Muscle of leg (tissue), 11 donors: ENCODE measurements around the gene CCDC106. TPM values are rescaled to one million over a fixed set of nuclear protein-coding genes. Genes with fewer than 3 reads are reported as not detected.

Experiments used
- DNase-seq: peaks from one replicate; pipeline ENCODE4 v3.0.0; 2013
- H3K27ac ChIP-seq: one replicate; pipeline ENCODE4 v1.5.1; 2013; ENCODE audit warnings: mild to moderate bottlenecking, low read length, control low read depth
- H3K27me3 ChIP-seq: one replicate; pipeline ENCODE4 v1.6.1; 2013; ENCODE audit warnings: low read length; ENCODE audit not compliant: control insufficient read depth, insufficient read depth
- H3K36me3 ChIP-seq: one replicate; pipeline ENCODE4 v1.6.1; 2013; ENCODE audit warnings: low read length; ENCODE audit not compliant: control insufficient read depth, insufficient read depth
- H3K4me1 ChIP-seq: one replicate; pipeline ENCODE4 v1.6.1; 2013; ENCODE audit warnings: low read length; ENCODE audit not compliant: control insufficient read depth, insufficient read depth
- H3K4me3 ChIP-seq: one replicate; pipeline ENCODE4 v1.5.1; 2013; ENCODE audit warnings: low read length, control low read depth
- H3K9me3 ChIP-seq: replicated peaks from 2 replicates; pipeline ENCODE4 v1.6.1; 2013; ENCODE audit warnings: low read depth, low read length; ENCODE audit not compliant: control insufficient read depth
- WGBS: methylation state at CpG from one replicate; pipeline ENCODE4 v1.1.5; 2013; ENCODE audit warnings: missing lambda C conversion rate; ENCODE audit not compliant: insufficient coverage; 5-methylcytosine and 5-hydroxymethylcytosine counted together
- polyA plus RNA-seq, 8 donors: library from polyadenylated mRNA; unstranded; fragments of 120-200 nt; gene quantifications; one replicate each; pipeline versions ENCODE4 v1.2.1 to v1.2.3, GENCODE V29; 2013; ENCODE audit warnings: inconsistent platforms in 1 of 8, low replicate concordance in 1 of 8; ENCODE audit not compliant: insufficient read length in 8 of 8, insufficient read depth in 1 of 8
- total RNA-seq: library from RNA; stranded (reverse); fragments of 120-200 nt; gene quantifications from one replicate; pipeline ENCODE4 v1.2.4, GENCODE V29; 2013

Gene CCDC106
- total and polyA plus RNA-seq, 9 donors, result 5.3 to 16.4 (median 14.7) TPM

DNA sequence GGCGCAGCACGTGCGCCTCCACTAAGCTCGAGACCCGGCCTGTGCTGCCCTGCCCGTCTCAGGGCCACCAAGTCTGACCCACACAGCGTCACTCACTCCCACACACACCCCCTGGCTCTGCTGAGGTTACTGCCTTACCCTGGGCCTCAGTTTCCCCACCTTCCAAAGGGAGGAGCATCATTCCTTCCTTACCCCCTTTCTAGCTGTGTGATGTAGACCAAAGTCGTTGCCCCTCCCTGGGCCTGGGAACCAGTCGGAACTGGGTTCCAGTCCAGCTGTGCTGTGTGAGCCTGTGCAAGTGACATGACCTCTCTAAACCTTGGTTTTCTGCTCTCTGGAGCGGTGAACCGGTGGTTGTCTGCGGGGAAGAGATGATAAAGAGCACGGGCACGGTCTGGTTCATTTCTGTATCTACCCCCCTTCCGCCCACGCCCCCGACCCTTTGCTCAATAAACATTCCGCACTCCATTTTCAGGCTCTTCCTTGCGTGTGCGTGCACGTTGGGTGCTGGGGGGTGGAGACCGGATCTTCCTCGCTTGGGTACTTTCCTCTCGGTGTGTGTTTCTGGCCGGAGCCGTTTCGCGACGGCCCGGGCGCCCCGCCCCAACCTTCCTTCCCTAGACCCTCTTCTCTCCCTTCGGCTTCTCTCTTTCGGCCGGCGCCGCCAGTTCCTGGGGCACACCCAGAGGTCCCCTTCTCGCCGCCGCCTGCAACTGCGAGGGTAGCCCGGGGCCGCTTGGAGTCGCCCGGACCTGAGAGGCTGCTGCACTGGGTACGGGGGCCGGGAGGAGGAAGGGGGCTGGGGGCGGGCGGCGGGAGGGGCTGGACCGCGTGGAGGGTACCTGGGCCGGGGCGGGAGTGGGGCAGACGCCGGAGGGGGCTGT is 4.8 kb upstream of the CCDC106 start, which contains the start of gene ZNF581:
Gene ZNF581 (plus strand): TSS at position 647 of the 884 bp plus-strand sequence. CDS start 923 bp downstream, outside the sequence.
- DNase-seq, result peak; percentile 84
- Histone ChIP-seq H3K4me3 (peak within 1 kb of the TSS; percentile 76), H3K27ac (peak within 1 kb of the TSS; percentile 78), H3K4me1 (peaks cover 57% of the 10 kb centered on the region), H3K36me3 (peaks cover 19% of the 10 kb centered on the region), H3K27me3 (no peaks in the 10 kb centered on the region), H3K9me3 (no peaks in the 10 kb centered on the region)
- WGBS, result 1% methylated on average over 31 of the region's 56 CpGs

DNA sequence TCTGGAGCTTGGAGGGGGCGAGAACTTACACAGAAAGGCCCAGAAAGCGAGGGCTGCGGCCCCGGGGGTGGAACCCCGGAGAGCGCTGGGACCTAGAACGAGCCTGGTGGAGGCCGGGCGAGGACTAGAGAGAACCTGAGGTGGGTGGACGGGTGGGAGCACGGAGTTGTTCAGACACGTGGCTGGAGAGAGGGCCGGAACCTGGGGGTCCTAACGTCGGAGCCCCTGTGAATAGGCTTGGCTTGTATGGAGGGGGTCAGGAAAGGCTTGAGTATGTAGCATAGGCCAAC is 4.2 kb upstream of the CCDC106 start:
- peak overlapping the region; percentile 76 for H3K4me3 ChIP-seq
- H3K9me3 ChIP-seq, result no peaks in the 10 kb centered on the region
- H3K27me3 ChIP-seq, result no peaks in the 10 kb centered on the region
- WGBS, result under 1% methylated on average over 14 of the region's 15 CpGs
- no peak for DNase-seq
- H3K36me3 ChIP-seq, result peaks cover 19% of the 10 kb centered on the region
- peak overlapping the region; percentile 78 for H3K27ac ChIP-seq
- H3K4me1 ChIP-seq, result peaks cover 63% of the 10 kb centered on the region

DNA sequence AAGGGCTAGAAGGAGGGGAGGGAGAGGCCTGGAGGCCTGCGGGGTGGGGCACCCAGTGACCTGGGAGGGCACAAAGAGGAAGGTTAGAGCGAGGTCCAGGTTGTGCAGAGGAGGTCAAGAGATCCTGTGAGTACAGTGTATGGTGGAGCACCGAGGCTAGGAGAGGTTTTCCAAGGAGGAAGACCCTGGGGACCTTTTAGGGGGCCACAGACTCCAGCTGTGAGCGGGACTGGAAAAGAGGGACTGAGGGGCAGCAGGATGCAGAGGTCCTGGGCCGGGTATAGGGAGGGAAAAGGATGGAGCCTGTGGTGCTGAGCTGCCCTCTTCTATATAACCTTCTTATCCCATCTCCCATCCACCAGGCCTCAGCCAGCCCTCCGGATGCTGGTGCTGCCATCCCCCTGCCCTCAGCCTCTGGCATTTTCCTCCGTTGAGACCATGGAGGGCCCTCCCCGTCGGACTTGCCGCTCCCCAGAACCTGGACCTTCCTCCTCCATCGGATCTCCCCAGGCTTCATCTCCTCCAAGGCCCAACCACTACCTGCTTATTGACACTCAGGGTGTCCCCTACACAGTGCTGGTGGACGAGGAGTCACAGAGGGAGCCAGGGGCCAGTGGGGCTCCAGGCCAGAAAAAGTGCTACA is 3.7 kb upstream of the CCDC106 start:
- WGBS, result 51% methylated on average over 10 of the region's 12 CpGs

DNA sequence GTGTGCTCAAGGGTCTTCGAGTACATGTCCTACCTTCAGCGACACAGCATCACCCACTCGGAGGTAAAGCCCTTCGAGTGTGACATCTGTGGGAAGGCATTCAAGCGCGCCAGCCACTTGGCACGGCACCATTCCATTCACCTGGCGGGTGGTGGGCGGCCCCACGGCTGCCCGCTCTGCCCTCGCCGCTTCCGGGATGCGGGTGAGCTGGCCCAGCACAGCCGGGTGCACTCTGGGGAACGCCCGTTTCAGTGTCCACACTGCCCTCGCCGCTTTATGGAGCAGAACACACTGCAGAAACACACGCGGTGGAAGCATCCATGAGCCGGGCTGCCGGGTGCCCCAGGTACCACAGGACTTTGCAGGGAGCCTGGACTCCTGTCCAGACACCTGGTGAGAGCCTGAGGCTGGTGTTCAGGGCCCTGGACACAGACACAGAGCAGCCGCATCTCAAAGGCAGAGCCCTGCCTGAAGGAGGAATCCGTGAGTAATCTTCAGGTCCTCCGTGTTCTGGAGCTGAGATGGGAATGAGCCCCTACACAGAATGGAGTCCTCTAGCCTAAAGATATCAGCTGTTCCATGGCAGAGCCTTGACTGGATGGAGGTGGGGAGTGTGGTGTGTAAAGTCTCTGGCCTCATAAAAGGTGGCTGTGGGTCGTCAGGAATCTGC is 3.0 kb upstream of the CCDC106 start:
- WGBS, result 90% methylated on average over 27 of the region's 28 CpGs
- Histone ChIP-seq H3K27me3 (no peaks in the 10 kb centered on the region), H3K4me1 (peaks cover 65% of the 10 kb centered on the region), H3K27ac (no peak overlapping the region), H3K4me3 (no peak overlapping the region), H3K9me3 (no peaks in the 10 kb centered on the region), H3K36me3 (peaks cover 19% of the 10 kb centered on the region)
- DNase-seq, result no peak

More for the DNA sequence above, 3.7 kb upstream of the CCDC106 start:
- Histone ChIP-seq H3K36me3 (peaks cover 19% of the 10 kb centered on the region), H3K4me3 (peak overlapping the region; percentile 76), H3K9me3 (no peaks in the 10 kb centered on the region), H3K27ac (no peak overlapping the region), H3K4me1 (peaks cover 65% of the 10 kb centered on the region), H3K27me3 (no peaks in the 10 kb centered on the region)
- DNase-seq, result no peak

DNA sequence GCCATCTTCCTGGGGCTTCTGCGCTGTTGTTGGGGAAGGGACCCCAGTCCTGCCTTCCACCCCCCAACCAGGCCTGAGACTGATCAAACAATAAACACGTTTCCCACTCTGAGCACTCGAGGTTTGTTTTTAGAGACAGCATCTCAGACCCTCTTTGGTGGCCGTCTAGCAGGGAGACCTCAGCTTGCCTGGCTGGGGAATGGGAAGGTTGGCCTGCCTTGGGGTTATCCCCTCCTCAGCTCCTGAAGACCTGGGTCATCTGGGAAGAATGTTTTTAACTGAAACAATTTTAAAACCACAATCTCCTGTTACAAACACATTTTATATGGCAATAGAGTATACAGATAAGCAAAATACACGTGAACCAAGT is 2.5 kb upstream of the CCDC106 start:
- DNase-seq, result no peak
- H3K36me3 ChIP-seq, result peaks cover 24% of the 10 kb centered on the region
- H3K27ac ChIP-seq, result no peak overlapping the region
- H3K27me3 ChIP-seq, result no peaks in the 10 kb centered on the region
- 80% methylated on average over 1 of the region's 5 CpGs for WGBS
- no peaks in the 10 kb centered on the region for H3K9me3 ChIP-seq
- peaks cover 60% of the 10 kb centered on the region for H3K4me1 ChIP-seq
- no peak overlapping the region for H3K4me3 ChIP-seq

DNA sequence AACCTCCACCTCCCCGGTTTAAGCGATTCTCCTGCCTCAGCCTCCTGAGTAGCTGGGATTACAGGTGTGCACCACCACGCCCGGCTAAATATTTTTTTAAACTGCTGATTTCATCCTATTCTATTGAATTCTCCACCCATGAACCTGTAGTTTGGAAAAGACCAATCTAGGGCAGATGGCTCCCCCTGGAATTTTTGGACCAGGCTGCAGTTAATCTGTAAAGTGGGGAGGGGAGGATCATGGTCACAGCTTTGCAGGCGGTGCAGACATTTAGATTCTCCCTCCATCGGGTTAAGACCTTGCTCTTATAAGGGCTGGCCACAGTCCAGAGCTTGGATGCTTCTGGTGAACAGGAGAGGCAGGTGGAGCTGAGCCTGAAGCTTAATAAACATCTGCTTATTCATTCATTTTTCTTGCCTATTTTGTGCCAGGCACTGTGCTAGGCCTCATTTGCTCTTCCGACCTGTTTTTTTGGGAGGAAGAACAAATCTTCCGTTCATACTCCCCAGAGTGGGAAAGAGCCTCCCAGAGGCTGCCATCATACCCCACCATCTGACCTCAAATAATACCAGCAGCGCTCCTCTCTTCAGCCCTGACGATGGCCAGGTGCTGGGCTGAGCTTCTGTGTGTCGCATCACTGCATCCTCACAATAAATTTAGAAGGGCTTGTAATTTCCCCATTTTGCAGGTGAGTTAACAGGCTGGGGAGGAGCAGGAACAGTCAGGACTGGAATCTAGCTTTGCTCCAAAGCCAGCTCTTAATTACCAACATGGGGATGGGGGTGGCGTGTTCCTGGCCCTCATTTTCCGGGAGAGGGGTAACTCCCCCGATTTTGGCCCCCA is 902 bp upstream of the CCDC106 start:
- no peak for DNase-seq

DNA sequence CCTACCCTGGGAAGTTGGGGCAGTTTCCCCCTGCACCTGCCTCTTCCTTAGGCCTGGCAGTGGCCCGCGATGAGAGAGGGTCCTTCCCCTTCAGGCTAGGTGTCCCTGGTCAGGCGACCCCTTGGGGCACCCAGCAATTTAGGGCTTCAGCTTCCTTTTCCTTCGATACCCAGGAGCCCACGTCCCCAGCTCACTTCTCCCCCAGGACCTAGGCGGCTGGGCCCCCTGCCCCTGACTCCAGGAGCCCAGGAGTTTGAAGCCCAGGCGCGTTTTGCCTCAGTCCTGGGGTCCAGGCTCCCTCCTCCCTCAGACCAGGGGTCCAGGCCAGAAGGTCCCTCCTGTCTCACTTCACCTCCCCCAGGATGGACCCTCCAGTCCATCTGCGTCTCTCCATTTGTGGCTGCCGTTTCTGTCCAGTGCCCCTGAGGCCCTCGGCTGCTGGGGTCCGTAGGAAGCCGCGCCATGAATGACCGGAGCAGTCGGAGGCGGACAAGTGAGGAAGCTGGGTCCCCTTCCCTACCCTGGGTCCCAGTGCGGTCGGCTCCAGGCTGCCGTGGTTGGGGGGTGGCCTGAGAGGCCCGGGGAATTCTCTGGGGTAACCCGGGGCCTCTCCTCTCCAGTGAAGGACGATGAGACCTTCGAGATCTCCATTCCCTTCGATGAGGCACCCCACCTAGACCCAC is 714 bp downstream of the CCDC106 start:
- H3K27ac ChIP-seq, result peak overlapping the region; percentile 42
- H3K4me3 ChIP-seq, result peak overlapping the region; percentile 86
- peaks cover 43% of the 10 kb centered on the region for H3K4me1 ChIP-seq
- 15% methylated on average over 16 of the region's 25 CpGs for WGBS
- peaks cover 38% of the 10 kb centered on the region for H3K36me3 ChIP-seq
- no peaks in the 10 kb centered on the region for H3K27me3 ChIP-seq
- peak; percentile 40 for DNase-seq
- H3K9me3 ChIP-seq, result no peaks in the 10 kb centered on the region

More for the DNA sequence above, 902 bp upstream of the CCDC106 start:
- peaks cover 51% of the 10 kb centered on the region for H3K4me1 ChIP-seq
- H3K27ac ChIP-seq, result no peak overlapping the region
- H3K4me3 ChIP-seq, result peak overlapping the region; percentile 86
- H3K36me3 ChIP-seq, result peaks cover 34% of the 10 kb centered on the region
- 68% methylated on average over 4 of the region's 14 CpGs for WGBS
- H3K27me3 ChIP-seq, result no peaks in the 10 kb centered on the region
- H3K9me3 ChIP-seq, result no peaks in the 10 kb centered on the region

DNA sequence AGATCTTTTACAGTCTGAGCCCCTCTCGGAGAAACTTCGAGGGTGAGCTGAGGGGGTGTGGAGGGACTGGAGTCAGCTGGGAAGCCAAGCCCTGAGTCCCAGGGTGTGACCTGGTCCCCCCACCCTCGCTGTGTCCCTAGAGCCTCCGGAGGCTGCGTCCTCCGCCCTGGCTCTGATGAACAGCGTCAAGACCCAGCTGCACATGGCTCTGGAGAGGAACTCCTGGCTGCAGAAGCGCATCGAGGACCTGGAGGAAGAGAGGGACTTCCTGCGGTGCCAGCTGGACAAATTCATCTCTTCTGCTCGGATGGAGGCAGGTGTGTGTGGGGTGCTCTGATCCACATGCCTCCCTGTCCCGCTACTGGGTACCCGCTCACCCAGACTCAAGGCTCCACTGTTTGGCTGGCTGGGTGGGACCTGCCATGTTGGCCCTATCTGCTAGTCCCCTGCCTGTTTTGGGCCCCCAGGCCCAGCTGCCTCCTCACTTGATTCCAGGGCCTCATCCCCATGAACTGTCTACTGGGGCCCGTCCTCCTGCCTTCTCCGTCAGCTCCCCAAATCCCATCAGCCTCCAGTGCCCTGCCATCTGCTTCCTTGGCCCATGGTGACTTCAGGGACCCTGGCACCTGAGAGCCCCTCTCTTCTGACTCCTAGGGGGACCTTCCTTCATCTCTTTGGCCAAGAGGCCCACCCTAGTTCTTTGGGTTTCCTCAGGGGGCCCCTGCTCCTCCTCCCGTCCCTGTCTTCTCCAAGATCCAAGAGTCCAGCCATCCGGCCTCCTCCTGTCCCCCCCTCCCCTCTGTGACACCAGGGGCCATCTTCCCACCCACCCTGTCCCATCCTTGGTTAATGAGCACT is 1.5 kb downstream of the CCDC106 start:
- H3K4me3 ChIP-seq, result peak overlapping the region; percentile 86

More for the DNA sequence above, 1.5 kb downstream of the CCDC106 start:
- DNase-seq, result peak; percentile 30
- Histone ChIP-seq H3K4me1 (peaks cover 35% of the 10 kb centered on the region), H3K27ac (no peak overlapping the region), H3K9me3 (no peaks in the 10 kb centered on the region), H3K36me3 (peaks cover 36% of the 10 kb centered on the region), H3K27me3 (no peaks in the 10 kb centered on the region)
- whole genome bisulfite sequencing, result 58% methylated on average over 10 of the region's 17 CpGs
